ENCODE measurements around the gene A3GALT2.

A3GALT2 gene

GRCh38 chr1:33320619-33321165 is at the start of gene A3GALT2:
TSS of gene A3GALT2 (minus strand) at chr1:33321098. CDS start at chr1:33321098, 0 bp downstream.
- Histone ChIP-seq H3K4me1 (ENCODE audit: control insufficient read depth, insufficient read depth, low read length) (peaks cover 7% of the 10 kb centered on the region), H3K36me3 (ENCODE audit: control insufficient read depth, insufficient read depth, low read length, severe bottlenecking) (peaks cover 46% of the 10 kb centered on the region), H3K9me3 (ENCODE audit: control insufficient read depth, low read length) (no peaks in the 10 kb centered on the region), H3K4me3 (ENCODE audit: low read length) (no peak within 1 kb of the TSS), H3K9ac (ENCODE audit: low read length) (no peak within 1 kb of the TSS), H3K27me3 (replicated peaks; ENCODE audit: control insufficient read depth, insufficient read depth, low read length) (no peaks in the 10 kb centered on the region)
- no peak for DNase-seq (ENCODE audit: low read depth)

DNA sequence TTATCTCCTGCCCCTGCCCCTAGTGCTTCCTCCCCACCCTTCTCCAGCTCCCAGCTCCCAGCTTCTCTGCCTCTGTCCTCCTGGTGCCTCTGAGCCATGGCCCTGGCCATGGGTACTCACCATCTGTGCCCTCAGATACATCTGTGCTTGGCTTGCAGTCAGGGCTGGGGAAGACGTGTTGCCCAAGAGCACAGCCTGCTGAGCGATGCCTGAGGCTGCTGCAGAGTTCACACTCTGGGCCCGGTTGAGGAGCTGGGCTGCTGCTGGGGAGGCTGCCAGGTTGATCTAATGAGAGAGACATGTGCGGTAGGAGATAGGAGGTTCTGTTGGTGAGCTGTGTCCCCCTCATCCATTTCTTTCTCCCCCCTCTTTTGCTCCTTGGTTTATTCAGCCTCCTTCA is 49.4 kb upstream of the A3GALT2 start:
- H3K36me3 ChIP-seq (ENCODE audit: control insufficient read depth, insufficient read depth, low read length, severe bottlenecking): peaks cover 31% of the 10 kb centered on the region
- no peaks in the 10 kb centered on the region for H3K27me3 ChIP-seq (replicated peaks; ENCODE audit: control insufficient read depth, insufficient read depth, low read length)
- H3K9me3 ChIP-seq (ENCODE audit: control insufficient read depth, low read length): no peaks in the 10 kb centered on the region
- peaks cover 44% of the 10 kb centered on the region for H3K4me1 ChIP-seq (ENCODE audit: control insufficient read depth, insufficient read depth, low read length)
- no peak overlapping the region for H3K4me3 ChIP-seq (ENCODE audit: low read length)
- H3K9ac ChIP-seq (ENCODE audit: low read length): peak overlapping the region; percentile 11
- peak; percentile 80 for DNase-seq (ENCODE audit: low read depth)

- no peaks in the 10 kb centered on the region for H3K9me3 ChIP-seq (ENCODE audit: control insufficient read depth, low read length)
Observed at GRCh38 chr1:33369764-33370163, 48.9 kb upstream of the A3GALT2 start.

DNA sequence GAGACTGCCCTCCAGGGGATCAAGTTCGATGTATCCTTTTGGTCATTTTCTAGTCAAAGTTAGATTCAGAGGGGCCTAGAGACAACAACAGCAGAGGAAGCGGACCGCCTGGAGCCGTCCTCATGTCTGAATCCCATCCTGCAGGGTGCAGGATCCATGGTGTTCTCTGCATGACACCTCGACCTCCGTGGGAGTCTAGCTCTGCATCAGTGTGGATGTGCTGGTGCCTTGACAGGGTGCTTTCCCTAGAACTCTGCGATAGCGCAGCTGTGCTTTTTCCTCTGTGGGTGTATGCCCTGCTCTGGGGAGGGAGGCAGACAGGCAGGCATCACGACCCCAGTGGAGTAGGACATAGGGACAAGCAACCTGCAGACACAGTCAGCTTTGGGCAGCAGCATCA is 48.2 kb upstream of the A3GALT2 start:
- DNase-seq (ENCODE audit: low read depth): no peak
- H3K36me3 ChIP-seq (ENCODE audit: control insufficient read depth, insufficient read depth, low read length, severe bottlenecking): peaks cover 36% of the 10 kb centered on the region
- H3K9me3 ChIP-seq (ENCODE audit: control insufficient read depth, low read length): no peaks in the 10 kb centered on the region
- H3K9ac ChIP-seq (ENCODE audit: low read length): no peak overlapping the region
- H3K4me1 ChIP-seq (ENCODE audit: control insufficient read depth, insufficient read depth, low read length): peaks cover 44% of the 10 kb centered on the region
- no peaks in the 10 kb centered on the region for H3K27me3 ChIP-seq (replicated peaks; ENCODE audit: control insufficient read depth, insufficient read depth, low read length)
- no peak overlapping the region for H3K4me3 ChIP-seq (ENCODE audit: low read length)

More at GRCh38 chr1:33369764-33370163, 48.9 kb upstream of the A3GALT2 start:
- no peak overlapping the region for H3K9ac ChIP-seq (ENCODE audit: low read length)
- H3K4me3 ChIP-seq (ENCODE audit: low read length): no peak overlapping the region
- no peaks in the 10 kb centered on the region for H3K27me3 ChIP-seq (replicated peaks; ENCODE audit: control insufficient read depth, insufficient read depth, low read length)
- peaks cover 44% of the 10 kb centered on the region for H3K4me1 ChIP-seq (ENCODE audit: control insufficient read depth, insufficient read depth, low read length)
- no peak for DNase-seq (ENCODE audit: low read depth)
- peaks cover 36% of the 10 kb centered on the region for H3K36me3 ChIP-seq (ENCODE audit: control insufficient read depth, insufficient read depth, low read length, severe bottlenecking)

- no peaks in the 10 kb centered on the region for H3K9me3 ChIP-seq (ENCODE audit: control insufficient read depth, low read length)
Observed at GRCh38 chr1:33368431-33368830, 47.5 kb upstream of the A3GALT2 start.

GRCh38 chr1:33367485-33368405 is 46.8 kb upstream of the A3GALT2 start:
- Histone ChIP-seq H3K27me3 (replicated peaks; ENCODE audit: control insufficient read depth, insufficient read depth, low read length) (no peaks in the 10 kb centered on the region), H3K4me3 (ENCODE audit: low read length) (no peak overlapping the region), H3K9me3 (ENCODE audit: control insufficient read depth, low read length) (no peaks in the 10 kb centered on the region), H3K9ac (ENCODE audit: low read length) (peak overlapping the region; percentile 50), H3K4me1 (ENCODE audit: control insufficient read depth, insufficient read depth, low read length) (peaks cover 39% of the 10 kb centered on the region), H3K36me3 (ENCODE audit: control insufficient read depth, insufficient read depth, low read length, severe bottlenecking) (peaks cover 34% of the 10 kb centered on the region)
- DNase-seq (ENCODE audit: low read depth): peak; percentile 95

More at GRCh38 chr1:33368431-33368830, 47.5 kb upstream of the A3GALT2 start:
- no peak overlapping the region for H3K9ac ChIP-seq (ENCODE audit: low read length)
- H3K36me3 ChIP-seq (ENCODE audit: control insufficient read depth, insufficient read depth, low read length, severe bottlenecking): peaks cover 34% of the 10 kb centered on the region
- H3K4me1 ChIP-seq (ENCODE audit: control insufficient read depth, insufficient read depth, low read length): peaks cover 40% of the 10 kb centered on the region
- DNase-seq (ENCODE audit: low read depth): no peak
- no peak overlapping the region for H3K4me3 ChIP-seq (ENCODE audit: low read length)
- no peaks in the 10 kb centered on the region for H3K27me3 ChIP-seq (replicated peaks; ENCODE audit: control insufficient read depth, insufficient read depth, low read length)

- peaks cover 42% of the 10 kb centered on the region for H3K4me1 ChIP-seq (ENCODE audit: control insufficient read depth, insufficient read depth, low read length)
- H3K4me3 ChIP-seq (ENCODE audit: low read length): no peak overlapping the region
Observed at GRCh38 chr1:33366762-33367484, 46.0 kb upstream of the A3GALT2 start.

DNA sequence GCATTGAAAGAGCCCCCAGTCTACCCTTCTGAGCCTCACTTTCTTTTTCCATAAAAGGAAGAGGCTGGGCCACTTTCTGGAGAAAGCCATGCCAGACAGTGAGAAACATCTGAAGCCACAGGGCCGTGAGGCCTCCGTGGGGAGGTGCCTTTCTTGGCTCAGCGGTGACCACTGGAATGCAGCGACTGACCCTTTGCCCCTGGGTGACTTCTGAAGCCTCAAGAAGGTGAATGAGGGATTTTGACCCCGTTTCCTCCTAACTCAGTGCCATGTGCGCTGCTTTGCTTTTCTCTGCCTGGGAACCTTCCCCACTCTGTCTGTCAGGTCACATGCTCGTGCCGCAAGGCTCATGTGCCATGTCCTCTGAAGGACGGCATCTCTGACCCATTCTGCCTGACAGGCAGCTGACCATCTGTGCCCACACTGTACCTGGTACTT is 44.7 kb upstream of the A3GALT2 start:
- H3K4me1 ChIP-seq (ENCODE audit: control insufficient read depth, insufficient read depth, low read length): peaks cover 50% of the 10 kb centered on the region
- no peaks in the 10 kb centered on the region for H3K9me3 ChIP-seq (ENCODE audit: control insufficient read depth, low read length)
- no peaks in the 10 kb centered on the region for H3K27me3 ChIP-seq (replicated peaks; ENCODE audit: control insufficient read depth, insufficient read depth, low read length)
- H3K9ac ChIP-seq (ENCODE audit: low read length): peak overlapping the region; percentile 45
- peak overlapping the region; percentile 14 for H3K4me3 ChIP-seq (ENCODE audit: low read length)
- peaks cover 27% of the 10 kb centered on the region for H3K36me3 ChIP-seq (ENCODE audit: control insufficient read depth, insufficient read depth, low read length, severe bottlenecking)
- DNase-seq (ENCODE audit: low read depth): peak; percentile 70

More at GRCh38 chr1:33366762-33367484, 46.0 kb upstream of the A3GALT2 start:
- H3K27me3 ChIP-seq (replicated peaks; ENCODE audit: control insufficient read depth, insufficient read depth, low read length): no peaks in the 10 kb centered on the region
- peaks cover 31% of the 10 kb centered on the region for H3K36me3 ChIP-seq (ENCODE audit: control insufficient read depth, insufficient read depth, low read length, severe bottlenecking)
- no peak overlapping the region for H3K9ac ChIP-seq (ENCODE audit: low read length)
- H3K9me3 ChIP-seq (ENCODE audit: control insufficient read depth, low read length): no peaks in the 10 kb centered on the region
- peak; percentile 5 for DNase-seq (ENCODE audit: low read depth)

DNA sequence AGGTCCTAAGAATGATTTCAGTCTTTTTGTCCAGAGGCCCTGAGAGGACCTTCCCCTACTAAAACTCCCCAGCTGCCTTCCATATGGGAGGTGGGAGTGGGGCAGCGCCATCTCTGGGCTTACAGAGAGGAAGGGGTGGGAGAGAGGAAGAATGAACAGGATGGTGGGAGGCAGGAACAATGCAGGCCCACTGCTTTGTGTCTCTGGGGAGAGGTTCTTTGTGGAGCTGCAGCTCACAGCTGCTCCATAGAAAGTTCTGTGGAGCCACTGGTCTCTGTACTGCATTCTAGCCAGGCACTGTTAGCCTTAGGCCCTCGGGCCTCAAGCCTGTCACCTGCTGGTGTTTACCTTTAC is 43.6 kb upstream of the A3GALT2 start:
- Histone ChIP-seq H3K4me1 (ENCODE audit: control insufficient read depth, insufficient read depth, low read length) (peaks cover 55% of the 10 kb centered on the region), H3K4me3 (ENCODE audit: low read length) (no peak overlapping the region)

DNA sequence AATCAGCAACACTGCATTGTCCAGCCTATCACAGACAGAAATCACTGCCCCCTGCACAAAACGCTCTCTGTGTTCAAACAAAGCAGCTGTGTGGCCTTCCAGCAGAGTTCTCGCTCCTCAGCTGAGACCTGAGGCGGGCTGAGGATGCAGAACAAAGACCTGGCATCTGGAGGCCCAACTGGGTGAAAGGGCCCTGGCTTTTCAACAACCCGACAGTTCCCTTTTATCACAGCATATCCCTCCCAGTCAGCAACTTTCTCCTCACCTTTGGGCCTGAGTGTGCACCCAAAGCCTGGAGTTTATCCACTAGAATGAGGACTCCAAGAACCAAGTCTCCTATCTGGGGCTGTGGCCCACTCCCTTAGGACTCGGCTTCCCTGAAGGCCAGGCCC is 42.6 kb upstream of the A3GALT2 start:
- H3K4me3 ChIP-seq (ENCODE audit: low read length): no peak overlapping the region
- H3K27me3 ChIP-seq (replicated peaks; ENCODE audit: control insufficient read depth, insufficient read depth, low read length): no peaks in the 10 kb centered on the region
- no peak for DNase-seq (ENCODE audit: low read depth)

More for the DNA sequence above, 43.6 kb upstream of the A3GALT2 start:
- H3K36me3 ChIP-seq (ENCODE audit: control insufficient read depth, insufficient read depth, low read length, severe bottlenecking): peaks cover 23% of the 10 kb centered on the region
- H3K9ac ChIP-seq (ENCODE audit: low read length): peak overlapping the region; percentile 21
- no peak for DNase-seq (ENCODE audit: low read depth)
- H3K27me3 ChIP-seq (replicated peaks; ENCODE audit: control insufficient read depth, insufficient read depth, low read length): no peaks in the 10 kb centered on the region
- H3K9me3 ChIP-seq (ENCODE audit: control insufficient read depth, low read length): no peaks in the 10 kb centered on the region

DNA sequence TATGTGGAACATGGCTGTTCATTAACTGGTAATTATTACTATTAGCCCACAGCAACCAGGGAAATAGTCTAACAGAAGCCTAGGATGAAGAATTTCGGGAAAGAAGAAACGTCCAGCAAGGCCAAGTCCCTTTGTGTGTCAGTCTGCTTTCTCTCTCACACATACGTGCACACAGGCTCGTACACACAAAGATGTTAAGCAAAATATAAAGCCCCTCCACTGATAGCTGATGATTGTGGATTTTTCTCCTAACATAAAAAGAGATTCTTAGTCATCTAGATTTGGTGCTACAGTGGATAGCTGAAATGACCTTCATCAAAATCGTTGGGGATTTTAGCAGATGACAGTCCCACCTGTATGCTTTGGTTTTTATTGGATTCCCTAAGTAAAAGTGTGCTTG is 42.1 kb upstream of the A3GALT2 start:
- Histone ChIP-seq H3K4me1 (ENCODE audit: control insufficient read depth, insufficient read depth, low read length) (peaks cover 55% of the 10 kb centered on the region), H3K9me3 (ENCODE audit: control insufficient read depth, low read length) (no peaks in the 10 kb centered on the region), H3K9ac (ENCODE audit: low read length) (no peak overlapping the region), H3K4me3 (ENCODE audit: low read length) (no peak overlapping the region), H3K36me3 (ENCODE audit: control insufficient read depth, insufficient read depth, low read length, severe bottlenecking) (peaks cover 17% of the 10 kb centered on the region), H3K27me3 (replicated peaks; ENCODE audit: control insufficient read depth, insufficient read depth, low read length) (no peaks in the 10 kb centered on the region)
- DNase-seq (ENCODE audit: low read depth): no peak

More for the DNA sequence above, 42.6 kb upstream of the A3GALT2 start:
- Histone ChIP-seq H3K9ac (ENCODE audit: low read length) (no peak overlapping the region), H3K4me1 (ENCODE audit: control insufficient read depth, insufficient read depth, low read length) (peaks cover 55% of the 10 kb centered on the region), H3K9me3 (ENCODE audit: control insufficient read depth, low read length) (no peaks in the 10 kb centered on the region), H3K36me3 (ENCODE audit: control insufficient read depth, insufficient read depth, low read length, severe bottlenecking) (peaks cover 16% of the 10 kb centered on the region)
